Measurements from ENCODE around the gene HM13. TPM values are rescaled to one million over a fixed set of nuclear protein-coding genes. Genes with fewer than 3 reads are reported as not detected.
"Not testable (repeated sequence)": the region's sequence is repeated elsewhere in the genome, so short reads cannot be mapped to it uniquely, and the experiment has no call there.

The HM13 gene
- polyA plus RNA-seq, 1 donor (not counting 4 experiments of a cell fraction or from before 2014, with no cell fraction given): 127 TPM

DNA sequence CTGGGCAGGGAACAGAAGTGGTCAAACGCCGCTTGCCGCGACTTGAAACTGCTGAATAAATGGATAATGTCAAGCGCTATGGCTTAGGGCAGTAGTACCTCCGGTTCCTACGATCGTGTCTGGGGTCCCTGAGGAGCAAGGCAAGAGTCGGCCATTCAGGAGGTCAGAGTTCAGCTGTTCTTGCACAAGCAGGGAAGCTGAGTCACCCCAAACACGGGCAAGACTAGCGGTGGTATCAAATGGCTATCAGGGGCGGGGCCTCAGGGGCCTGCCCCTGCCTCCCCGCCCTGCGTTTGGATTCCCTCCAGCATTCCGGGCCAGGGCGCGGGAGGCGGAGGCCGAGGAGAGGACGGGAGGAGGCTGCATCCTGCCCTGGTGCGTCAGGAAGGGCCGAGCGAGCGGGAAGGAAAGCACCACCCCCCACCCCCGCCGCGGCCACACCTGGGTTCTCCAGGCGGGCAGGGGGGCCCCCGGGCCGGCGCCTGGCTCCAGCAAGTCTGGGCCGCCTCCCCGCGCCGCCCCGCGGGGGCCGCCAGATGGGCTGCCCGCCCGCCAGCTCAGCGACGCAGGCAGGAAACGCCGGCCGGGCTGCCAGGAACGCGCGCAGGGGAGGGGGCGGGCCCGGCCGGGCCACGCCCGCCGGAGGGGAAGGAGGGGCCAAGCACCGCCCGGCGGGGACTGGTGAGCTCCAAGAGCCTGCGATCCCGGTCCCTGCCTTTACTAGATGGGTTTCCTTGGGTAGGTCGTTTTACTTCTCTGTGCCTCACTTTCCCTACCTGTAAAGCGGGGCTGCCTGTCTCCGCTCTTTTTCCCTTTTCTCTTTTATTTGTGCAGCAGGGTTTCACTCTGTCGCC is 58.7 kb downstream of the HM13 start:
- H3K4me1 ChIP-seq (ENCODE audit: control insufficient read depth, extremely low read depth, insufficient read depth, low read length): peaks cover 22% of the 10 kb centered on the region

GRCh38 chr20:31573555-31574321 is 59.5 kb downstream of the HM13 start:
- TF ChIP-seq EZH2 (IDR thresholded peaks at IDR 0.05; ENCODE audit: low read length): no peak
- TF ChIP-seq, protein P1, sequence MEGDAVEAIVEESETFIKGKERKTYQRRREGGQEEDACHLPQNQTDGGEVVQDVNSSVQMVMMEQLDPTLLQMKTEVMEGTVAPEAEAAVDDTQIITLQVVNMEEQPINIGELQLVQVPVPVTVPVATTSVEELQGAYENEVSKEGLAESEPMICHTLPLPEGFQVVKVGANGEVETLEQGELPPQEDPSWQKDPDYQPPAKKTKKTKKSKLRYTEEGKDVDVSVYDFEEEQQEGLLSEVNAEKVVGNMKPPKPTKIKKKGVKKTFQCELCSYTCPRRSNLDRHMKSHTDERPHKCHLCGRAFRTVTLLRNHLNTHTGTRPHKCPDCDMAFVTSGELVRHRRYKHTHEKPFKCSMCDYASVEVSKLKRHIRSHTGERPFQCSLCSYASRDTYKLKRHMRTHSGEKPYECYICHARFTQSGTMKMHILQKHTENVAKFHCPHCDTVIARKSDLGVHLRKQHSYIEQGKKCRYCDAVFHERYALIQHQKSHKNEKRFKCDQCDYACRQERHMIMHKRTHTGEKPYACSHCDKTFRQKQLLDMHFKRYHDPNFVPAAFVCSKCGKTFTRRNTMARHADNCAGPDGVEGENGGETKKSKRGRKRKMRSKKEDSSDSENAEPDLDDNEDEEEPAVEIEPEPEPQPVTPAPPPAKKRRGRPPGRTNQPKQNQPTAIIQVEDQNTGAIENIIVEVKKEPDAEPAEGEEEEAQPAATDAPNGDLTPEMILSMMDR (optimal IDR thresholded peaks at IDR 0.05 in 1 of 3, IDR thresholded peaks at IDR 0.05 in 1 of 3, conservative IDR thresholded peaks at IDR 0.05 in 1 of 3; ENCODE audit: extremely low read depth in 1 of 3, insufficient read depth in 2 of 3, low read length in 3 of 3): no peak
- DNase-seq (ENCODE audit: low read depth, low spot score) (no peak), FAIRE-seq (no peak)
- dilution Hi-C loops (cut with MboI; ENCODE audit: extremely low pct_ligation_motif_present, low sequenced_read_pairs): no loop called here
- peak overlapping the region; percentile 65 for H3K4me2 ChIP-seq (ENCODE audit: control insufficient read depth, extremely low read depth, insufficient read depth, low read depth, low read length)
- peak overlapping the region; percentile 75 for H3K9ac ChIP-seq (ENCODE audit: control insufficient read depth, extremely low read depth, insufficient read depth, low read length)
- no peaks in the 10 kb centered on the region for H3K27me3 ChIP-seq (ENCODE audit: control insufficient read depth, extremely low read depth, insufficient read depth, low read length)
- no peaks in the 10 kb centered on the region for H4K20me1 ChIP-seq (ENCODE audit: control insufficient read depth, extremely low read depth, insufficient read depth, low read length)
- peak overlapping the region; percentile 49 to 76 (median 52) for H3K4me3 ChIP-seq (ENCODE audit: control insufficient read depth in 2 of 3, extremely low read depth in 1 of 3, insufficient read depth in 2 of 3, low read depth in 1 of 3, low read length in 3 of 3)
- H3K79me2 ChIP-seq (ENCODE audit: control insufficient read depth, insufficient read depth, low read length): no peaks in the 10 kb centered on the region
- peaks cover 14% of the 10 kb centered on the region for H3K4me1 ChIP-seq (ENCODE audit: control insufficient read depth, extremely low read depth, insufficient read depth, low read length)
- H2AFZ ChIP-seq (ENCODE audit: control insufficient read depth, low read length): peak overlapping the region; percentile 2
- H3K9me3 ChIP-seq (ENCODE audit: control insufficient read depth, low read depth, low read length): no peaks in the 10 kb centered on the region
- H3K27ac ChIP-seq (ENCODE audit: control insufficient read depth, insufficient read depth, low read length): peak overlapping the region; percentile 70
- peaks cover 1 to 7% of the 10 kb centered on the region in 2 experiments for H3K36me3 ChIP-seq (ENCODE audit: control insufficient read depth in 2 of 2, extremely low read depth in 1 of 2, insufficient read depth in 2 of 2, low read length in 2 of 2)
- no peaks in the 10 kb centered on the region for H3K9me1 ChIP-seq (ENCODE audit: control insufficient read depth, extremely low read depth, insufficient read depth, low read length)

More for the DNA sequence above, 58.7 kb downstream of the HM13 start:
- DNase-seq (ENCODE audit: low read depth, low spot score): peak; percentile 92
- Histone ChIP-seq H3K27me3 (ENCODE audit: control insufficient read depth, extremely low read depth, insufficient read depth, low read length) (no peaks in the 10 kb centered on the region), H2AFZ (ENCODE audit: control insufficient read depth, low read length) (peak overlapping the region; percentile 65), H4K20me1 (ENCODE audit: control insufficient read depth, extremely low read depth, insufficient read depth, low read length) (no peaks in the 10 kb centered on the region), H3K9ac (ENCODE audit: control insufficient read depth, extremely low read depth, insufficient read depth, low read length) (peak overlapping the region; percentile 75), H3K79me2 (ENCODE audit: control insufficient read depth, insufficient read depth, low read length) (no peaks in the 10 kb centered on the region), H3K9me3 (ENCODE audit: control insufficient read depth, low read depth, low read length) (no peaks in the 10 kb centered on the region), H3K9me1 (ENCODE audit: control insufficient read depth, extremely low read depth, insufficient read depth, low read length) (no peaks in the 10 kb centered on the region), H3K4me3 (ENCODE audit: control insufficient read depth in 2 of 3, extremely low read depth in 1 of 3, insufficient read depth in 2 of 3, low read depth in 1 of 3, low read length in 3 of 3) (peak overlapping the region; percentile 49 to 76 (median 52)), H3K36me3 (ENCODE audit: control insufficient read depth in 2 of 2, extremely low read depth in 1 of 2, insufficient read depth in 2 of 2, low read length in 2 of 2) (peaks cover 1 to 7% of the 10 kb centered on the region in 2 experiments), H3K27ac (ENCODE audit: control insufficient read depth, insufficient read depth, low read length) (peak overlapping the region; percentile 94), H3K4me2 (ENCODE audit: control insufficient read depth, extremely low read depth, insufficient read depth, low read depth, low read length) (peak overlapping the region; percentile 77)
- no peak for FAIRE-seq
- TF ChIP-seq, protein P1 (optimal IDR thresholded peaks at IDR 0.05 in 1 of 3, IDR thresholded peaks at IDR 0.05 in 1 of 3, conservative IDR thresholded peaks at IDR 0.05 in 1 of 3; ENCODE audit: extremely low read depth in 1 of 3, insufficient read depth in 2 of 3, low read length in 3 of 3): no peak
- no peak for TF ChIP-seq EZH2 (IDR thresholded peaks at IDR 0.05; ENCODE audit: low read length)
- dilution Hi-C loops (cut with MboI; ENCODE audit: extremely low pct_ligation_motif_present, low sequenced_read_pairs): no loop called here

GRCh38 chr20:31574986-31575385 is 60.7 kb downstream of the HM13 start:
- H3K4me3 ChIP-seq (ENCODE audit: control insufficient read depth in 2 of 3, extremely low read depth in 1 of 3, insufficient read depth in 2 of 3, low read depth in 1 of 3, low read length in 3 of 3); H3K4me2 ChIP-seq (ENCODE audit: control insufficient read depth, extremely low read depth, insufficient read depth, low read depth, low read length); H3K36me3 ChIP-seq (ENCODE audit: control insufficient read depth in 2 of 2, extremely low read depth in 1 of 2, insufficient read depth in 2 of 2, low read length in 2 of 2); DNase-seq (ENCODE audit: low read depth, low spot score); H3K9ac ChIP-seq (ENCODE audit: control insufficient read depth, extremely low read depth, insufficient read depth, low read length); H3K27ac ChIP-seq (ENCODE audit: control insufficient read depth, insufficient read depth, low read length); H3K27me3 ChIP-seq (ENCODE audit: control insufficient read depth, extremely low read depth, insufficient read depth, low read length); H3K79me2 ChIP-seq (ENCODE audit: control insufficient read depth, insufficient read depth, low read length); dilution Hi-C loops (cut with MboI; ENCODE audit: extremely low pct_ligation_motif_present, low sequenced_read_pairs); H2AFZ ChIP-seq (ENCODE audit: control insufficient read depth, low read length); H3K9me3 ChIP-seq (ENCODE audit: control insufficient read depth, low read depth, low read length); H4K20me1 ChIP-seq (ENCODE audit: control insufficient read depth, extremely low read depth, insufficient read depth, low read length); H3K9me1 ChIP-seq (ENCODE audit: control insufficient read depth, extremely low read depth, insufficient read depth, low read length); FAIRE-seq: not testable (repeated sequence)
- H3K4me1 ChIP-seq (ENCODE audit: control insufficient read depth, extremely low read depth, insufficient read depth, low read length): peaks cover 13% of the 10 kb centered on the region
